B cell (primary cell): Measurements from ENCODE around the gene EFCAB13. TPM values are rescaled to one million over a fixed set of nuclear protein-coding genes. Genes with fewer than 3 reads are reported as not detected.
A peak's percentile ranks its signal among the peaks of the same experiment; 100 is the strongest.

Source experiments
- ATAC-seq: fragments of 200-7000 bp; cut with Tn5 transposase; one replicate; pipeline ENCODE4 v1.10.0; 2021; ENCODE audit warnings: low read depth, mild to moderate bottlenecking, moderate number of reproducible peaks, moderate library complexity
- CTCF ChIA-PET: fragments of 350-600 bp; sonication (Branson Sonifier 250); formaldehyde crosslinking; loops from one replicate; lab custom pipeline; 2021; ENCODE audit warnings: antibody characterized with exemption, inconsistent platforms; lab: Charles Lee
- POLR2A ChIA-PET: fragments of 350-600 bp; sonication (Branson Sonifier 250); formaldehyde crosslinking; loops from one replicate; lab custom pipeline; 2021; ENCODE audit warnings: antibody characterized with exemption; lab: Charles Lee
- DNase-seq: peaks from one replicate; pipeline ENCODE4 v3.0.0; 2013
- H2AFZ ChIP-seq: 2 replicates; pipeline ENCODE4 v1.6.1; 2012; ENCODE audit warnings: mild to moderate bottlenecking, low read depth, low read length; ENCODE audit not compliant: insufficient read depth, poor library complexity, severe bottlenecking
- H3K27ac ChIP-seq, 2 donors: 1 replicate in 1 of 2; 2 replicates in 1 of 2; pipeline ENCODE4 v1.5.1; 2012 to 2013; ENCODE audit warnings: low read length in 2 of 2, mild to moderate bottlenecking in 2 of 2, moderate library complexity in 1 of 2
- H3K27me3 ChIP-seq, 4 experiments: fragments of 200-600 bp in 1 of 4; sonication (generic) in 1 of 4; replicated peaks in 1 of 4; 1 replicate in 2 of 4; 2 replicates in 2 of 4; pipeline versions ENCODE4 v1.6.1 to v1.7.0; 2013 to 2016; ENCODE audit warnings: low read length in 3 of 4, mild to moderate bottlenecking in 2 of 4, mixed read lengths in 1 of 4, moderate library complexity in 1 of 4; ENCODE audit not compliant: insufficient read depth in 4 of 4, control insufficient read depth in 3 of 4; ENCODE audit errors: control extremely low read depth in 1 of 4
- H3K36me3 ChIP-seq, 2 experiments: replicated peaks in 1 of 2; 1 replicate in 1 of 2; 2 replicates in 1 of 2; pipeline versions ENCODE4 v1.6.1 to v1.7.1; 2013; ENCODE audit warnings: low read length in 1 of 2; ENCODE audit not compliant: insufficient read depth in 2 of 2, control insufficient read depth in 1 of 2; ENCODE audit errors: control extremely low read depth in 1 of 2, extremely low read depth in 1 of 2
- H3K4me1 ChIP-seq, 2 donors: fragments of 200-600 bp in 1 of 2; sonication (generic) in 1 of 2; 1 replicate in 1 of 2; 2 replicates in 1 of 2; pipeline versions ENCODE4 v1.5.1 to v1.6.1; 2013 to 2017; ENCODE audit warnings: low read length in 2 of 2; ENCODE audit not compliant: control insufficient read depth in 2 of 2, insufficient read depth in 2 of 2
- H3K4me2 ChIP-seq: replicated peaks from 2 replicates; pipeline ENCODE3; 2012; ENCODE audit warnings: mild to moderate bottlenecking, low read depth, low read length; ENCODE audit not compliant: poor library complexity, severe bottlenecking
- H3K4me3 ChIP-seq, 5 experiments: fragments of 200-600 bp in 1 of 5; sonication (generic) in 1 of 5; 1 replicate in 3 of 5; 2 replicates in 2 of 5; pipeline versions ENCODE4 v1.5.1 to v1.7.0; 2011 to 2016; ENCODE audit warnings: low read length in 4 of 5, mild to moderate bottlenecking in 4 of 5, low read depth in 2 of 5, control low read depth in 1 of 5, moderate library complexity in 1 of 5; ENCODE audit not compliant: insufficient read depth in 1 of 5; ENCODE audit errors: control extremely low read depth in 1 of 5, extremely low read depth in 1 of 5
- H3K79me2 ChIP-seq: fragments of 200-600 bp; sonication (generic); one replicate; pipeline ENCODE4 v1.6.0; 2016; ENCODE audit warnings: low read length; ENCODE audit not compliant: control insufficient read depth, insufficient read depth
- H3K9ac ChIP-seq: fragments of 200-600 bp; sonication (generic); 2 replicates; pipeline ENCODE4 v1.6.1; 2017; ENCODE audit warnings: mild to moderate bottlenecking, low read length, moderate library complexity
- H3K9me3 ChIP-seq, 3 donors: one replicate each; pipeline versions ENCODE4 v1.6.1 to v1.7.1; 2013; ENCODE audit warnings: low read length in 2 of 3; ENCODE audit not compliant: control insufficient read depth in 2 of 3, insufficient read depth in 1 of 3; ENCODE audit errors: control extremely low read depth in 1 of 3
- H4K20me1 ChIP-seq: 2 replicates; pipeline ENCODE4 v1.6.0; 2012; ENCODE audit warnings: mild to moderate bottlenecking, low read length; ENCODE audit not compliant: insufficient read depth, control insufficient read depth, poor library complexity, severe bottlenecking
- H3K27ac Mint-ChIP-seq: one replicate; pipeline ENCODE4 v1.8.0; 2021; ENCODE audit warnings: mixed read lengths
- H3K27me3 Mint-ChIP-seq: one replicate; pipeline ENCODE4 v1.8.0; 2021; ENCODE audit warnings: mixed read lengths
- H3K4me1 Mint-ChIP-seq: one replicate; pipeline ENCODE4 v1.8.0; 2021; ENCODE audit warnings: mixed read lengths
- H3K4me3 Mint-ChIP-seq: one replicate; pipeline ENCODE4 v1.8.0; 2021; ENCODE audit warnings: mixed read lengths
- H3K9me3 Mint-ChIP-seq: one replicate; pipeline ENCODE4 v1.8.0; 2022; ENCODE audit warnings: mixed read lengths; ENCODE audit not compliant: insufficient read depth
- EZH2 ChIP-seq: IDR thresholded peaks from 2 replicates; pipeline ENCODE4 v1.6.1; 2012; ENCODE audit warnings: borderline replicate concordance, low read depth, mild to moderate bottlenecking, moderate library complexity, low read length; ENCODE audit not compliant: insufficient read depth, poor library complexity, severe bottlenecking
- WGBS: methylation state at CpG from one replicate; pipeline ENCODE4 v1.1.5; 2013; ENCODE audit warnings: missing lambda C conversion rate; ENCODE audit not compliant: insufficient coverage; 5-methylcytosine and 5-hydroxymethylcytosine counted together
- intact Hi-C: fragments of 100-400 bp; cut with micrococcal nuclease; formaldehyde crosslinking; loops from one replicate; pipeline ENCODE4 v1.10.0; 2022
- polyA plus RNA-seq: library from polyadenylated mRNA; depleted of rRNA; stranded (reverse); fragments of >200 nt; gene quantifications from 2 replicates; pipeline ENCODE4 v1.2.3, GENCODE V29; 2012
- total RNA-seq, 2 donors: library from RNA; stranded (reverse); fragments of 120-200 nt in 1 of 2; gene quantifications; 1 replicate in 1 of 2; 2 replicates in 1 of 2; pipeline versions ENCODE4 v1.2.3 to v1.2.4, GENCODE V29; 2013 to 2022
- TF ChIP-seq, protein P1 (sequence below): fragments of 200-600 bp; IDR thresholded peaks from one replicate; pipeline ENCODE4 v1.8.0; 2022; ENCODE audit warnings: antibody characterized with exemption, mild to moderate bottlenecking

EFCAB13 gene
- total and polyA plus RNA-seq, 2 donors (not counting 1 experiment from before 2014, with no cell fraction given): 5.4 to 86.5 TPM

DNA sequence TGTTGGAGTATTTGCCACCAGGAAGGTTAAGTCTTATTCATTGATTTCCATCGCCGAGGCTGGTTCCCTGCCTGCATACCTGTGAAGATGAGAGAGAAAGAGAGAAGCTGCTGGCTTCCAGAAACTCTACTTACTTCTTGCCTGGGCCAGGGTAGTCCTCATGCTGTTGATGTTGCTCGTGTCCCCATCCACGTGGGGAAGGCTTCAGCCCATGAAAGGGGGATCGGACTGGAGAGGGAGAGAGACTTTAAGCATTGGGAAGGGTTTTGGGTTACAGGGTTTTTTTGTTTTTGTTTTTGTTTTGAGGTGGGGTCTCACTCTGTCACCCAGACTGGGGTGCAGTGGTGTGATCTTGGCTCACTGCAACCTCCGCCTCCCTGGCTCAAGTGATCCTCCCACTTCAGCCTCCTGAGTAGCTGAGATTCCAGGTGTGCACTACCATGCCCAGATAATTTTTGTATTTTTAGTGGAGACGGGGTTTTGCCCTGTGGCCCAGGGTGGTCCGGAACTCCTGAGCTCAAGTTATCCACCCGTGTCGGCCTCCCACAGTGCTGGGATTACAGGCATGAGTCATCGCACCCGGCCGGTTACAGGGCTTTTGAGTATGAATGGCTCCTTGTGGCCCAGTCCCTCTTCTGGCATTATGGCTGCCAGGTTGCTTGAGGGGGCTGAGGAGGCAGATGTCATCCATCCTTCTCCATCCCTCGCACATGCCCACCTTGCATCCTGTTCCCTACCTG is 43.5 kb upstream of the EFCAB13 start:
- Mint-ChIP-seq H3K4me3 (peak overlapping the region; percentile 77), H3K9me3 (no peaks in the 10 kb centered on the region), H3K27ac (peak overlapping the region; percentile 75), H3K4me1 (peaks cover 64% of the 10 kb centered on the region), H3K27me3 (no peaks in the 10 kb centered on the region)
- Histone ChIP-seq H3K27ac (peak overlapping the region in 1 of 2 donors; percentile 9), H4K20me1 (no peaks in the 10 kb centered on the region), H3K36me3 (no peaks in the 10 kb centered on the region), H3K4me1 (peaks cover 45 to 62% of the 10 kb centered on the region in 2 donors), H3K4me3 (no peak overlapping the region), H3K9me3 (no peaks in the 10 kb centered on the region), H2AFZ (no peak overlapping the region), H3K4me2 (peak overlapping the region; percentile 65), H3K79me2 (no peaks in the 10 kb centered on the region), H3K27me3 (no peaks in the 10 kb centered on the region), H3K9ac (no peak overlapping the region)
- intact Hi-C loops: no loop called here
- no peak for TF ChIP-seq EZH2
- TF ChIP-seq, protein P1, sequence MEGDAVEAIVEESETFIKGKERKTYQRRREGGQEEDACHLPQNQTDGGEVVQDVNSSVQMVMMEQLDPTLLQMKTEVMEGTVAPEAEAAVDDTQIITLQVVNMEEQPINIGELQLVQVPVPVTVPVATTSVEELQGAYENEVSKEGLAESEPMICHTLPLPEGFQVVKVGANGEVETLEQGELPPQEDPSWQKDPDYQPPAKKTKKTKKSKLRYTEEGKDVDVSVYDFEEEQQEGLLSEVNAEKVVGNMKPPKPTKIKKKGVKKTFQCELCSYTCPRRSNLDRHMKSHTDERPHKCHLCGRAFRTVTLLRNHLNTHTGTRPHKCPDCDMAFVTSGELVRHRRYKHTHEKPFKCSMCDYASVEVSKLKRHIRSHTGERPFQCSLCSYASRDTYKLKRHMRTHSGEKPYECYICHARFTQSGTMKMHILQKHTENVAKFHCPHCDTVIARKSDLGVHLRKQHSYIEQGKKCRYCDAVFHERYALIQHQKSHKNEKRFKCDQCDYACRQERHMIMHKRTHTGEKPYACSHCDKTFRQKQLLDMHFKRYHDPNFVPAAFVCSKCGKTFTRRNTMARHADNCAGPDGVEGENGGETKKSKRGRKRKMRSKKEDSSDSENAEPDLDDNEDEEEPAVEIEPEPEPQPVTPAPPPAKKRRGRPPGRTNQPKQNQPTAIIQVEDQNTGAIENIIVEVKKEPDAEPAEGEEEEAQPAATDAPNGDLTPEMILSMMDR: no peak
- ChIA-PET CTCF (interaction anchor here (1.0 to 1.6 kb wide), 3 partner anchors 20 to 42 kb away, joined by 3 to 4 read pairs (median 3); no protein-coding TSS in a partner anchor), POLR2A (interaction anchor here (1.1 kb wide), 1 partner anchor 13 kb away, joined by 4 read pairs; no protein-coding TSS in a partner anchor)
- DNase-seq (no peak), ATAC-seq (no peak)
- WGBS: 92% methylated on average over 9 of the region's 14 CpGs

DNA sequence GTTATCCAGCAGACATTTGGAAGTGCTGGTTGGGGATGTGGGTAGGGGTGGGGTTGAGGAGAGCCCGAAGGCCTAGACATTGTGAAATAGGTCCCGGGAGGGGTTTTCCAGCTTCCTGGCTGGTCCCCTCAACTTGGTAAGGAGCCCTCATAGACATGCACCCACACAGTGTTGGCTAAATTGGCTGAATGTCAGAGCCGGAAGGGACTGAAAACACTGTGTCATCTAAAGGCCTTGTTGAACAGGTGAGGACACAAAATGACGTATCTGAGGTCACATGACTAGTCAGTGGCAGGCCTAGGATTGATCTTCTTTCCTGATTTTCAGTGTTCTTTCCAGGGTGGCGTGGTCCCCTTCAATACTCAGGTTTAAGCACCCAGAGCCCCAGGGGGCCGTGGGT is 42.5 kb upstream of the EFCAB13 start:
- H4K20me1 ChIP-seq: no peaks in the 10 kb centered on the region

More for the DNA sequence above, 42.5 kb upstream of the EFCAB13 start:
- H3K27me3 Mint-ChIP-seq: no peaks in the 10 kb centered on the region
- DNase-seq: no peak
- no peak overlapping the region for H3K27ac ChIP-seq
- H3K4me2 ChIP-seq: no peak overlapping the region
- no peak for ATAC-seq
- H3K36me3 ChIP-seq: no peaks in the 10 kb centered on the region
- peaks cover 42 to 59% of the 10 kb centered on the region in 2 donors for H3K4me1 ChIP-seq
- H3K4me3 ChIP-seq: no peak overlapping the region
- H2AFZ ChIP-seq: no peak overlapping the region
- H3K9me3 Mint-ChIP-seq: no peaks in the 10 kb centered on the region
- no peak for TF ChIP-seq EZH2
- TF ChIP-seq, protein P1: no peak
- no peak overlapping the region for H3K4me3 Mint-ChIP-seq
- intact Hi-C loops: no loop called here
- no peaks in the 10 kb centered on the region for H3K9me3 ChIP-seq
- CTCF ChIA-PET: no interaction called here
- peaks cover 62% of the 10 kb centered on the region for H3K4me1 Mint-ChIP-seq
- POLR2A ChIA-PET: no interaction called here
- peak overlapping the region; percentile 63 for H3K27ac Mint-ChIP-seq
- H3K9ac ChIP-seq: no peak overlapping the region
- no peaks in the 10 kb centered on the region for H3K79me2 ChIP-seq
- 96% methylated on average over 3 of the region's 6 CpGs for WGBS
- no peaks in the 10 kb centered on the region for H3K27me3 ChIP-seq
